HG02759 (cell line): ENCODE data around the gene THRSP.
A peak's percentile ranks its signal among the peaks of the same experiment; 100 is the strongest.
"Not testable (repeated sequence)": the region's sequence is repeated elsewhere in the genome, so short reads cannot be mapped to it uniquely, and the experiment has no call there.

Source experiments
- ATAC-seq: cut with Tn5 transposase; IDR thresholded peaks from one replicate; pipeline ENCODE4 v1.9.1; 2021; ENCODE audit warnings: mild to moderate bottlenecking, moderate library complexity; ENCODE audit not compliant: unreplicated experiment

Gene THRSP

GRCh38 chr11:78038697-78039313, 24.9 kb upstream of the THRSP start:
- ATAC-seq = no peak

GRCh38 chr11:78039391-78039918, 24.2 kb upstream of the THRSP start:
- ATAC-seq = peak; percentile 17

GRCh38 chr11:78039919-78040671, 23.6 kb upstream of the THRSP start:
- ATAC-seq = peak; percentile 89

- ATAC-seq = no peak
Observed at GRCh38 chr11:78040691-78041379, 22.8 kb upstream of the THRSP start.

- ATAC-seq = not testable (repeated sequence)
Observed at GRCh38 chr11:78041380-78041719, 22.3 kb upstream of the THRSP start.

GRCh38 chr11:78041843-78042440, 21.7 kb upstream of the THRSP start:
- no peak for ATAC-seq

- no peak for ATAC-seq
Observed at GRCh38 chr11:78044706-78045105, 19.0 kb upstream of the THRSP start.

- ATAC-seq = peak; percentile 83
Observed at GRCh38 chr11:78045851-78046485, 17.7 kb upstream of the THRSP start.

- ATAC-seq = no peak
Observed at GRCh38 chr11:78046486-78046854, 17.2 kb upstream of the THRSP start.

- no peak for ATAC-seq
Observed at GRCh38 chr11:78048561-78048960, 15.1 kb upstream of the THRSP start.

- no peak for ATAC-seq
Observed at GRCh38 chr11:78049348-78049747, 14.3 kb upstream of the THRSP start.

- no peak for ATAC-seq
Observed at GRCh38 chr11:78050964-78051831, 12.5 kb upstream of the THRSP start.

GRCh38 chr11:78054971-78055370, 8.7 kb upstream of the THRSP start:
- ATAC-seq = no peak

- ATAC-seq = no peak
Observed at GRCh38 chr11:78056093-78056492, 7.6 kb upstream of the THRSP start.

- ATAC-seq = no peak
Observed at GRCh38 chr11:78057462-78058055, 6.1 kb upstream of the THRSP start.

GRCh38 chr11:78059749-78060328, 3.8 kb upstream of the THRSP start:
- ATAC-seq = not testable (repeated sequence)

GRCh38 chr11:78060533-78060932, 3.1 kb upstream of the THRSP start:
- ATAC-seq = no peak

- ATAC-seq = no peak
Observed at GRCh38 chr11:78061088-78061920, 2.4 kb upstream of the THRSP start.
